Stimulated activated CD4-positive, alpha-beta T cell treated with anti-CD3 and anti-CD28 coated beads, TNF-alpha, amount 100 ng/mL, for 1 hour (primary cell): ENCODE results near the gene TMEM18.

Source experiments
- DNase-seq, 3 donors: peaks; one replicate each; pipeline ENCODE4 v3.0.0-alpha.2; 2020; ENCODE audit warnings: low read depth in 3 of 3, low spot score in 1 of 3

TMEM18 gene

GRCh38 chr2:653645-654425 is 23.4 kb downstream of the TMEM18 start:
- no peak for DNase-seq

GRCh38 chr2:652881-653480 is 24.2 kb downstream of the TMEM18 start:
- no peak for DNase-seq

GRCh38 chr2:651951-652373 is 25.2 kb downstream of the TMEM18 start:
- DNase-seq: no peak

- DNase-seq: no peak
Measured at GRCh38 chr2:650343-651310, 26.6 kb downstream of the TMEM18 start.

DNA sequence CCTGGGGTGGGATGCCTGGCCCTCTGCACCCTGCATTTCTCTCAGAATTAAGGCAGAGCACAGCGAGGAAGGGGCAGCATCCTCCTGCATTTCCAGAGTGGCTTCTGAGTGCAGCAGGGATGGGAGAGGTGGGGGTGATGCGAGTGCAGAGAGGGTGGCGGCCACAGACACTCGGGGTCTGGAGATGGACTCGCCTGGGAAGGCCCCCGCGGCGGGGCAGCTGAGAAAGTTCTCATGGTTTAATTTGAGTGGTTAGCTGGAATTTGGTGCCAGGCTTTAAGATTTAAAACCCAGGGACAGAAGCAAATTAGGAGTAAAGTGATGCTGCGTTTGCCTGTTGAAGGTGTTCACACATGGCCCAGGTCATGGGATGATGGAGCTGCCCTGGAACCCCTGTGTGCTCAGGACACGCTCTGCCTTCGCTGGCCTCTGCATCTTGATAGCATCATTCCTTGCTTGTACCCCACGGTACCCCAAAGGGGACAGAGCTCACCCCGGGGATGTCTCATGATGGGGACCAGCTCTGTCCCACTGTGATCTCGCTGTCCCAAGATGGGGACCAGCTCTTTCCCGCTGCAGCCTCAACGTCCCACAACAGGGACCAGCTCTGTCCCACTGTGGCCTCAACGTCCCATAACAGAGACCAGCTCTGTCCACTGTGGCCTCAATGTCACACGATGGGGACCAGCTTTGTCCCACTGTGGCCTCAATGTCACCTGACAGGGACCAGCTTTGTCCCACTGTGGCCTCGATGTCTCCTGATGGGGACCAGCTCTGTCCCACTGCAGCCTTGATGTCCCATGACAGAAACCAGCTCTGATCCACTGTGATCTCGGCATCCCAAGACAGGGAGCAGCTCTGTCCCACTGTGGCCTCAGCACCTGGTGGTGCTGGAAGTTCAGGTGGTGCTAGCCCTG is 27.5 kb downstream of the TMEM18 start:
- DNase-seq: no peak

DNA sequence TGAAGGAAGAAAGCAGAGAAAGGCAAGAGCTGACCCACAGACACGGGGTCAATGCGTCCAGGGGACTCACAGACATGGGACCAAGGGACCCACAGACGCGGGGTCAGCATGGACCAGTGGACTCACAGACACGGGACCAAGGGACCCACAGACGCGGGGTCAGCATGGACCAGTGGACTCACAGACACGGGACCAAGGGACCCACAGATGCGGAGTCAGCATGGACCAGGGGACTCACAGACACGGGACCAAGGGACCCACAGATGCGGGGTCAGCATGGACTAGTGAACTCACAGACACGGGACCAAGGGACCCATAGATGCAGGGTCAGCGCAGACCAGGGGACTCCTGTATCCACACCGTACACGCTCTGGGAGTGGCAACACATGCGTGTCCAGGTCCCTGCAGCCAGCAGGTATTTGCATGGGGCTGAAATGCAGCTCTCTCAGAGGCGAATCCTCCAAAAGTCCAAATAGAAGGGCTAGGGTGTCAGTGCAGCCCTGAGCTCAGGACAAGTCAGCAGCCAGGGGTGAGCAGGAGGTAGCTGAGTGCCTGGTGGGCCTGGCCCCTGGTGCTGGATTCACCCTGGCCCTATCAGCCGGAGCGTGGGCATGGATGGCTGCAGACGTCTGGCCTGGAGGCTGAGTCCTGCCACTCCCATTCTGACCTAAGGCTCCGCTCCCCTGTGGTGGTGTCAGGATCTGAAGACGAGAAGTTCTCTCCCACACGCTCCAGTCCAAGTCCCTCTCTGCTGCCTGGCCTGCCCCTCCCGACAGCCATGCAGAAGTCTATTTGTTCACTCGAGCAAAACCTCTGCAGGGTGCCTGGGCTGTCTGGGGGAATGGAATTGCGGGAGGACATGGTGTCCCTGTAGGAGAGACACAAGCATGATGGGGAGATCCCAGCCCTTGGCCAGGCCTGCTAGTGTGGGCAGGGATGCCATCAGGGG is 28.5 kb downstream of the TMEM18 start:
- no peak for DNase-seq

- no peak for DNase-seq
Measured at GRCh38 chr2:647691-648231, 29.4 kb downstream of the TMEM18 start.

- no peak for DNase-seq
Measured at GRCh38 chr2:647003-647560, 30.1 kb downstream of the TMEM18 start.

GRCh38 chr2:644871-645270 is 32.3 kb downstream of the TMEM18 start:
- no peak for DNase-seq

DNA sequence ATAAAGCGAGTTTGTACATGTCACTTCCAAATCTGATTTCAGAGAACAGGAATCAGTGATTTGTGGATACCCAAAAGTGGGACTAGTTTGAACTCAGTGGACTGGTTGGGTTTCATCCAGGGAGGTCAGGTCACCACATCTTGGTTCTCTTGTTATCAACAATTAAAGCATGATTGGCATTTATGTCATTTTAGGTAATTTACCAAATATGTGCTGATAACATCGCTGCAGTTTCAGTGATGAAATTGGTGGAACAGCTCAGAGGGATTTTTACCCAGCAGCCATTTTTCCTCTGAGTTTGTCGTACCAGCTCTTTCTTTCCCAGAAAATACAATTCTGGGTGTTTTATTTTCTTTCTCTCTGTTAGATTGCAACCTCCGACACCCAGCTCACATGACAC is 33.4 kb downstream of the TMEM18 start:
- no peak for DNase-seq

DNA sequence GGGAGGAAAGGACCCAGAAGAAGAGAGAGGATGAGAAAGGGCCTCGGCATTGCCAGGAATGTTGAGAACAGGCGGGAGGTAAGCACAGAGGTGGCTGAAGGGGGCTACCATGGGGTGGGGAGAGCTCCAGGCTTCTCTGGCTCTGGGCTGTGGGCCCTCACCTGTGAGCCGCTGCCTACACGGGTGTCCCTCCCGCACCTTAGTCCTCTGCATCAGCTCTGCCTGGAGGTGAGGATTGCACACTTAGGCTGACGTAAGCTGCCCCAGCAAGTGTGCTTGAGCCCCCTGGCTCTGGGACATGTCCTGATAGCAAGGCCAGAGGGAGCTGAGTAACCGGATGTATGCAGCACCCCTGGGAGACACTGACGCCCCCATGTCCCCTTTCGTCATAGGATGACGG is 33.9 kb downstream of the TMEM18 start:
- no peak for DNase-seq

DNA sequence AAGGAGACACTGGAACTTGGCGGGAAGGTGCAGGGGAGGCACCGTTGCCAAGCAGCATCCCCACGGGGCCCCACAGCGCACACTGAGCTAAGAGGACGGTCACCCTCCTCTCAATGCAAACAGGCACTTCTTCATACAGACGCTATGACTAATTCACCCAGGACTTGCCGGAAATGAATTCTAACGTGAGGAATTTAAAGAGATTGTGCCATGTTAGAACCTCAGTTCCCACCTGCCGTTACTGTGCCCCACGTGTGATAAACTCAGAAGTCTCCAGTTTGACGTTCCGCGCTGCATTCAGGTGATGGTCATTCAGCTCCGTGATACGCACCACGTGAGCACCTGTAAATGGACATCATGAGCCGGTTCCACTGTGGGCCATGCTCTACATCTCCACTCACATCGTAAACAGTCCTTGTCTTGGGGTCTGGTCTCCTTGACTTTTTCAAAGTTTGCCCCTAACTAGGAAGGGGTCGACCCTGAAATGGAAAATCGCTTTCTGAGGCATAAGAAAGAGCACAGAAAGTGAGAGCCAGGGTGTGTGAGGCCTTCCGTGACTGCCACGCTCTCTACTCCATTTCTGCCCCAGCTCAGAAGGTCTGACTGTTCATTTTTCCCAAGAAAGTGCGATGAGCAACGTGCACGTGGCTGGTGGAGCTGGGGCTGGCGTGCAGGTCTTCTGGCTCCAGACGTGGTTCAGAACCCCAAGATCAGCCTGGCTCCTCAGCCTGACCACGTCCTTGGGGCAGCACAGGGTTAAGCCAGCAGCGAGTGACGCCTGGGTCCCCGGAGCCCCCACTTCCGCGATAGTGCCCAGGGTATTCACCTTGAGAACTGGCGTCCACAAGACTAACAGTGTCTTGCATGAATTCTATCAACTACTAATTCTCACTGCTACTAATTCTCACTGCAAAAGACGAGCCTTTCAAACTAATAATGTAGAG is 35.1 kb downstream of the TMEM18 start:
- no peak for DNase-seq

- DNase-seq: no peak
Measured at GRCh38 chr2:641164-641871, 35.9 kb downstream of the TMEM18 start.

DNA sequence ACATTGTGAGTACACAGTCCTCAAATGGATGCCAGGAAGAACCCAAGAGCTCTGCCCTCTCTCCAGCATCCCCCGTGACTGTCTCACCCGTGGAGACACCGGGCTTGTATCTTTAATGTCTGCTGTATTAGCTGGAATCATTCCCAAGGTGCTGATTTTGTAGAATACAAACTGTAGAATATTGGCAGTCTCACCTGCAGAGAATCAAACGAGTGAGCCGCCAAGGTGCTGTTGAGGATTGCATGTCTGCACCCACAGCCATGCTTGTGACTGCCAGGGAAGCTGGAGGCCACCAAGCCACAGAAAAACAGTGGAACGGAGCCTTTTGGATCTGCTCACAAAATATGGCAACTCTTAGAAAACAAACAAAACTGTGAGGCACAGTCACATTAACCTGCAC is 37.5 kb downstream of the TMEM18 start:
- no peak for DNase-seq

DNA sequence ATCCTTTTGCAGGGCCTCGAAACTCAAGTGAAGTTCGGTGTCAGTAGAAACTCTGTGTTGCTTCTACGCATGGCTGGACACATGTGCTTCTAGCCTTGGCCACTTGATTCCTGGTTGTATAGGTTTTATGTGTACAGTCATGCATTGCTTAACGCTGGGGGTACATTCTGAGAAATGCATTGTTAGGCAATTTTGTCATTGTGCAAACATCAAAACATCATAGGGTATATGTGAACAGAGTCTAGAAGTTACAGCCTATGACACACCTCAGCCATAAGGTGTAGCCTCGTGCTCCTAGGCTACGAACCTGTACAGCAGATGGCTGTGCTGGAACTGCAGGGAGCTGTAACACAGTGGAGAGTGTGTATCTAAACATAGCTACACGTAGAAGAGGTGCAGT is 39.4 kb downstream of the TMEM18 start:
- DNase-seq: no peak

DNA sequence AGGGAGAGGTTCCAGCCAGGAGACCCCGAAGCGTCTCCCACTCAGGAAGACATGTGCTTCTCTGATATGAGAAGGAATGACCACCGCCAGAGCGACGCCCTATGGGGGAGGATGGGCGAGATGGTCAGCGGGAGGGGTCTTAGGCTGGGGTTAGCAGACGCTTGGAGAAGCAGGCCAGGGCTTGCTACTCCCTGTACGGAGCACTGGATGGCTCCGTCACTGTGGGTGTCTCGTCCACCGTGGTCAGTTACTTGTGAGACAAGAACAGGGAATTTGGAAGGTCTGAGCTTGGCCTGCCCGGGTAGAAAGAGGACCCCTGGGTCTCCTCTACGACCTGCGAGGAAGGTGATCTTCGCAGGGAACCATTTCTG is 39.8 kb downstream of the TMEM18 start:
- DNase-seq: no peak
